Endothelial cell of umbilical vein (primary cell): Measurements from ENCODE around the gene COL26A1.

Source experiments
- CTCF ChIP-seq, 2 donors: IDR thresholded peaks; 1 replicate in 1 of 2; 2 replicates in 1 of 2; pipeline ENCODE4 v1.5.1; 2011; ENCODE audit warnings: low read length in 2 of 2, mild to moderate bottlenecking in 2 of 2, moderate library complexity in 2 of 2, control low read depth in 1 of 2, inconsistent platforms in 1 of 2, low read depth in 1 of 2; ENCODE audit not compliant: insufficient read depth in 1 of 2; ENCODE audit errors: extremely low read depth in 1 of 2
- EZH2 ChIP-seq: IDR thresholded peaks from 2 replicates; pipeline ENCODE4 v1.6.1; 2012; ENCODE audit warnings: borderline replicate concordance, low read depth, mild to moderate bottlenecking, moderate library complexity, low read length, inconsistent platforms; ENCODE audit not compliant: severe bottlenecking
- FOS ChIP-seq: IDR thresholded peaks from 2 replicates; pipeline ENCODE4 v1.6.1; 2011; ENCODE audit warnings: mild to moderate bottlenecking, low read length, moderate library complexity, borderline replicate concordance; ENCODE audit not compliant: insufficient read depth

GRCh38 chr7:101450064-101450463 lies 87.4 kb downstream of the COL26A1 start:
- TF ChIP-seq CTCF (IDR thresholded peaks at IDR 0.05; ENCODE audit: extremely low read depth in 1 of 2, insufficient read depth in 1 of 2, low read depth in 1 of 2, low read length in 2 of 2), result no peak
- no peak for TF ChIP-seq EZH2
- TF ChIP-seq FOS, result no peak
